MCF 10A (cell line): Measurements from ENCODE around the gene RHOBTB1. TPM values are rescaled to one million over a fixed set of nuclear protein-coding genes. Genes with fewer than 3 reads are reported as not detected.

ENCODE experiments used
- BruUV-seq: library from RNA; stranded (reverse); fragments of 400-500 nt; replicated peaks from 2 replicates; lab custom pipeline; 2021; lab: Mats Ljungman, UMichigan
- CTCF ChIA-PET: fragments of 300-600 bp; sonication (Branson Sonifier 250); formaldehyde crosslinking; extraction: SDS; loops from one replicate; lab custom pipeline; 2021; ENCODE audit warnings: antibody characterized with exemption, inconsistent platforms; lab: Yijun Ruan, JAX
- POLR2A ChIA-PET: fragments of 300-600, 350-650 bp; sonication (Branson Sonifier 250); formaldehyde crosslinking; extraction: SDS; loops from one replicate; lab custom pipeline; 2020; ENCODE audit warnings: antibody characterized with exemption, inconsistent platforms; lab: Yijun Ruan, JAX
- DNase-seq: peaks from one replicate; pipeline ENCODE4 v3.0.0-alpha.2; 2018; ENCODE audit not compliant: unreplicated experiment
- H3K27ac Mint-ChIP-seq: one replicate; pipeline ENCODE4 v1.8.0; 2022; ENCODE audit warnings: mild to moderate bottlenecking, low read depth, mixed read lengths; ENCODE audit not compliant: unreplicated experiment
- H3K27me3 Mint-ChIP-seq: one replicate; pipeline ENCODE4 v1.8.0; 2022; ENCODE audit warnings: mixed read lengths; ENCODE audit not compliant: insufficient read depth, unreplicated experiment
- H3K36me3 Mint-ChIP-seq: one replicate; pipeline ENCODE4 v1.8.0; 2022; ENCODE audit warnings: mild to moderate bottlenecking, moderate library complexity, mixed read lengths; ENCODE audit not compliant: insufficient read depth, unreplicated experiment
- H3K4me1 Mint-ChIP-seq: one replicate; pipeline ENCODE4 v1.8.0; 2022; ENCODE audit warnings: mixed read lengths; ENCODE audit not compliant: insufficient read depth, unreplicated experiment
- H3K4me3 Mint-ChIP-seq: one replicate; pipeline ENCODE4 v1.8.0; 2022; ENCODE audit warnings: mild to moderate bottlenecking, moderate library complexity, mixed read lengths; ENCODE audit not compliant: unreplicated experiment
- H3K9me3 Mint-ChIP-seq: one replicate; pipeline ENCODE4 v1.8.0; 2022; ENCODE audit warnings: mixed read lengths; ENCODE audit not compliant: unreplicated experiment
- CTCF ChIP-seq: fragments of 200-600 bp; IDR thresholded peaks from one replicate; pipeline ENCODE4 v1.8.0; 2022; ENCODE audit warnings: antibody characterized with exemption, mild to moderate bottlenecking; ENCODE audit not compliant: unreplicated experiment
- intact Hi-C: fragments of 100-400 bp; cut with micrococcal nuclease; formaldehyde crosslinking; loops from 2 replicates; pipeline ENCODE4 v1.14.1; 2022
- total RNA-seq: library from RNA; stranded (reverse); gene quantifications from 2 replicates; pipeline ENCODE4 v1.2.3, GENCODE V29; 2022

The RHOBTB1 gene
- total RNA-seq, 1 experiment from 2014 or later: 0.70 TPM

GRCh38 chr10:60962946-60963345, 19.0 kb upstream of the RHOBTB1 start:
- H3K4me3 Mint-ChIP-seq: no peak overlapping the region
- H3K4me1 Mint-ChIP-seq: peaks cover 19% of the 10 kb centered on the region

GRCh38 chr10:60960913-60961312, 16.9 kb upstream of the RHOBTB1 start:
- POLR2A ChIA-PET: interaction anchor here (0.7 kb wide), 1 partner anchor 9 kb away, joined by 4 read pairs; no protein-coding TSS in a partner anchor
- intact Hi-C loops: loop anchor here (10.0 kb wide), 1 partner anchor 774 kb away; no protein-coding TSS in a partner anchor
- H3K36me3 Mint-ChIP-seq: no peaks in the 10 kb centered on the region
- CTCF ChIA-PET: interaction anchor here (0.6 to 2.2 kb wide), 4 partner anchors 19 to 1066 kb away, joined by 3 to 8 read pairs (median 4); no protein-coding TSS in a partner anchor
- H3K4me1 Mint-ChIP-seq: peaks cover 22% of the 10 kb centered on the region
- H3K27me3 Mint-ChIP-seq: no peaks in the 10 kb centered on the region
- no TSS peak for BruUV-seq
- no peak overlapping the region for H3K27ac Mint-ChIP-seq
- H3K9me3 Mint-ChIP-seq: no peaks in the 10 kb centered on the region
- no peak overlapping the region for H3K4me3 Mint-ChIP-seq
- DNase-seq: no peak
- no peak for TF ChIP-seq CTCF

More at GRCh38 chr10:60962946-60963345, 19.0 kb upstream of the RHOBTB1 start:
- TF ChIP-seq CTCF: no peak
- Mint-ChIP-seq H3K27ac (no peak overlapping the region), H3K9me3 (no peaks in the 10 kb centered on the region), H3K27me3 (no peaks in the 10 kb centered on the region), H3K36me3 (no peaks in the 10 kb centered on the region)
- intact Hi-C loops: loop anchor here (10.0 kb wide), 1 partner anchor 772 kb away; no protein-coding TSS in a partner anchor
- no peak for DNase-seq
- ChIA-PET CTCF (no interaction called here), POLR2A (interaction anchor here (0.6 to 0.7 kb wide), 2 partner anchors 144 to 776 kb away, joined by 3 read pairs; no protein-coding TSS in a partner anchor)
- BruUV-seq: no TSS peak

GRCh38 chr10:60960031-60960430, 16.0 kb upstream of the RHOBTB1 start:
- intact Hi-C loops: loop anchor here (10.0 kb wide), 1 partner anchor 775 kb away; no protein-coding TSS in a partner anchor
- Mint-ChIP-seq H3K4me1 (peaks cover 24% of the 10 kb centered on the region), H3K36me3 (no peaks in the 10 kb centered on the region), H3K27me3 (no peaks in the 10 kb centered on the region), H3K4me3 (no peak overlapping the region), H3K9me3 (no peaks in the 10 kb centered on the region), H3K27ac (no peak overlapping the region)
- DNase-seq: no peak
- no TSS peak for BruUV-seq
- POLR2A ChIA-PET: interaction anchor here (0.8 kb wide), 1 partner anchor 132 kb away, joined by 3 read pairs; no protein-coding TSS in a partner anchor
- TF ChIP-seq CTCF: no peak
- CTCF ChIA-PET: no interaction called here

- no peak overlapping the region for H3K27ac Mint-ChIP-seq
Measured at GRCh38 chr10:60958892-60959601, 15.1 kb upstream of the RHOBTB1 start.

More at GRCh38 chr10:60958892-60959601, 15.1 kb upstream of the RHOBTB1 start:
- H3K4me1 Mint-ChIP-seq: peaks cover 15% of the 10 kb centered on the region
- TF ChIP-seq CTCF: no peak
- no peak for DNase-seq
- no TSS peak for BruUV-seq
- POLR2A ChIA-PET: interaction anchor here (0.8 kb wide), 1 partner anchor 131 kb away, joined by 3 read pairs; no protein-coding TSS in a partner anchor
- no peaks in the 10 kb centered on the region for H3K36me3 Mint-ChIP-seq
- no peaks in the 10 kb centered on the region for H3K27me3 Mint-ChIP-seq
- intact Hi-C loops: no loop called here
- H3K4me3 Mint-ChIP-seq: no peak overlapping the region
- CTCF ChIA-PET: interaction anchor here (0.6 kb wide), 1 partner anchor 190 kb away, joined by 4 read pairs; no protein-coding TSS in a partner anchor
- no peaks in the 10 kb centered on the region for H3K9me3 Mint-ChIP-seq
